Measurements from ENCODE around the gene SRSF4.
"Not testable (repeated sequence)": the region's sequence is repeated elsewhere in the genome, so short reads cannot be mapped to it uniquely, and the experiment has no call there.

SRSF4 gene

DNA sequence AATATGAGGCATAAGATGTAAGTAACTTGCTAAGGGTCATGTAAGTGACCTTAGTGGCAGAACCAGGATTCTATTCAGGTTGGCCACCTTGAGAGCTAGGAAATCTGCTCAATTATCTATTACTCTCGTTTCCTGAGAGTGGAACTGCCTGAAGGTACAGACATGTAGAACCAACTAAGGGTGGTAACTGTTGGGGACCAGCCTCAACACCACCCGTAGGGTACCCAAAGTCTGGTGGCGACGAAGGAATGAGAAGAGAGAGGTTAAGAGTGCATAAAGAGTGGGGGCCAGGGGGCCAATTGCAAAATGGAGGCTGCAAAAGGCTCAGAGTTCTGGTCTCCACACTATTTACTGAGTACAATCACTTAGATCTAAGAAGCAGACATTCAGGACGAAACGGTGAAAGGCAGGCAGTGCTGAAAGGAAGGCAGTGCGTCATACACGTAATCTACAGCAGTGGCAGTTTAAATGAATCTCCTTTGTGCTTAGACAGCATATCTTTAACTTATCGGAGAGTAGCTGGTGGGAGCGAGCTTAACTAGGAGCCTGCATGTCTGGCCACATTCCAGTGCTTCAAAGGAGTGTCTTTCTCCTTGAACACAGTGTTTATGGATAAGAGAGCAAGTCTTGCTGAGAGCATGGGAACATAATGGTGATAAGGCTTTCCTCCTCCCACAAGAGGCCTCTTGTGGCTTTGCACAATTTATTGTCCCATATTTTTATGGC, 25.0 kb downstream of the SRSF4 start:
- Histone ChIP-seq H3K79me2 (ENCODE audit: control insufficient read depth, low read length) (peaks cover 39% of the 10 kb centered on the region), H3K36me3 (ENCODE audit: control insufficient read depth, low read length) (peaks cover 93% of the 10 kb centered on the region), H3K9me3 (ENCODE audit: control insufficient read depth, insufficient read depth, low read length) (no peaks in the 10 kb centered on the region), H4K20me1 (ENCODE audit: control insufficient read depth, insufficient read depth, low read depth, low read length) (no peaks in the 10 kb centered on the region), H3K27me3 (ENCODE audit: control insufficient read depth, low read length) (no peaks in the 10 kb centered on the region), H3K4me1 (ENCODE audit: control insufficient read depth, low read length) (no peaks in the 10 kb centered on the region), H3K27ac (ENCODE audit: low read depth, low read length) (no peak overlapping the region), H3K9me2 (replicated peaks; ENCODE audit: control insufficient read depth, low read length) (no peaks in the 10 kb centered on the region), H3K4me2 (ENCODE audit: low read length) (no peak overlapping the region), H3F3A (ENCODE audit: control insufficient read depth, insufficient read depth) (0 out of 2 replicates have a peak, but pooled peaks cover 3% of the 10 kb centered on the region), H3K4me3 (ENCODE audit: low read length) (no peak overlapping the region)
- TF ChIP-seq, protein P1, sequence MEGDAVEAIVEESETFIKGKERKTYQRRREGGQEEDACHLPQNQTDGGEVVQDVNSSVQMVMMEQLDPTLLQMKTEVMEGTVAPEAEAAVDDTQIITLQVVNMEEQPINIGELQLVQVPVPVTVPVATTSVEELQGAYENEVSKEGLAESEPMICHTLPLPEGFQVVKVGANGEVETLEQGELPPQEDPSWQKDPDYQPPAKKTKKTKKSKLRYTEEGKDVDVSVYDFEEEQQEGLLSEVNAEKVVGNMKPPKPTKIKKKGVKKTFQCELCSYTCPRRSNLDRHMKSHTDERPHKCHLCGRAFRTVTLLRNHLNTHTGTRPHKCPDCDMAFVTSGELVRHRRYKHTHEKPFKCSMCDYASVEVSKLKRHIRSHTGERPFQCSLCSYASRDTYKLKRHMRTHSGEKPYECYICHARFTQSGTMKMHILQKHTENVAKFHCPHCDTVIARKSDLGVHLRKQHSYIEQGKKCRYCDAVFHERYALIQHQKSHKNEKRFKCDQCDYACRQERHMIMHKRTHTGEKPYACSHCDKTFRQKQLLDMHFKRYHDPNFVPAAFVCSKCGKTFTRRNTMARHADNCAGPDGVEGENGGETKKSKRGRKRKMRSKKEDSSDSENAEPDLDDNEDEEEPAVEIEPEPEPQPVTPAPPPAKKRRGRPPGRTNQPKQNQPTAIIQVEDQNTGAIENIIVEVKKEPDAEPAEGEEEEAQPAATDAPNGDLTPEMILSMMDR (IDR thresholded peaks at IDR 0.05; ENCODE audit: low read depth, low read length, poor library complexity, severe bottlenecking), result no peak
- no peak for TF ChIP-seq EZH2phosphoT487 (IDR thresholded peaks at IDR 0.05; ENCODE audit: borderline replicate concordance, low read length)

DNA sequence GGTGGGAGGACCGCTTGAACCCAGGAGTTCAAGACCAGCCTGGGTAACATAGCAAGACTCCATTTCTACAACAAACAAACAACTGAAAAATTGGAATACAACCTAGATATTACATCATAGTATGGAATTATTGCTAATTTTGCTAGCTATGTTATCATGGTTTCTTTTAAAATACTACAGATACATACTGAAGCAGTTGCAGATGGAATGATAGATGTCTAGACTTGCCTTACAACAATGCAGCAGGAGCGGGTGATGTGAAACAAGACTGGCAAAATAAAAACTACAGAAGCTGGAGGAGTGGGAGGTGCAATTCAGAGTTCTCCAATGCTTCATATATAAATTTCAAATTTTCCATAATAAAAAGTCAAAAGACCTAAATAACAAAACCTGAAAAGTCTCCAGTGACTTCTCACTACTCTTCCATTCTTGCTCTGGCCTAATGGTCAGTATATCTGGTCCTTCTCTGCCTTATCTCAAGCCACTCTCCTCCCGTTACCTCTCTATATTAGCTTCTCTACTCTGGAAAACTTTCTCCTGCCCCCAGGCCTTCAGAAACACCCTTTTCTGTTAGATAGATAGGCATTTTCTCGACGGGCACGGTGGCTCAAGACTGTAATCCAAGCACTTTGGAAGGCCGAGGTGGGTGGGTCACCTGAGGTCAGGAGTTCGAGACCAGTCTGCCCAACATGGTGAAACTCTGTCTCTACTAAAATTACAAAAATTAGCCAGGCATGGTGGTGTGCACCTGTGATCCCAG, 29.5 kb downstream of the SRSF4 start:
- Histone ChIP-seq H3K4me3 (ENCODE audit: low read length) (no peak overlapping the region), H3K36me3 (ENCODE audit: control insufficient read depth, low read length) (peaks cover 94% of the 10 kb centered on the region), H3K27me3 (ENCODE audit: control insufficient read depth, low read length) (no peaks in the 10 kb centered on the region), H3K4me2 (ENCODE audit: low read length) (no peak overlapping the region), H3K4me1 (ENCODE audit: control insufficient read depth, low read length) (no peaks in the 10 kb centered on the region), H3K9me3 (ENCODE audit: control insufficient read depth, insufficient read depth, low read length) (no peaks in the 10 kb centered on the region), H3K79me2 (ENCODE audit: control insufficient read depth, low read length) (peaks cover 14% of the 10 kb centered on the region; the same call in 1 of the 2 replicates), H4K20me1 (ENCODE audit: control insufficient read depth, insufficient read depth, low read depth, low read length) (peaks cover 3% of the 10 kb centered on the region; the same call in 1 of the 2 replicates), H3F3A (ENCODE audit: control insufficient read depth, insufficient read depth) (0 out of 2 replicates have a peak, but pooled peaks cover 2% of the 10 kb centered on the region), H3K27ac (ENCODE audit: low read depth, low read length) (no peak overlapping the region), H3K9me2 (replicated peaks; ENCODE audit: control insufficient read depth, low read length) (no peaks in the 10 kb centered on the region)
- TF ChIP-seq EZH2phosphoT487 (IDR thresholded peaks at IDR 0.05; ENCODE audit: borderline replicate concordance, low read length), result no peak
- TF ChIP-seq, protein P1 (IDR thresholded peaks at IDR 0.05; ENCODE audit: low read depth, low read length, poor library complexity, severe bottlenecking), result no peak

DNA sequence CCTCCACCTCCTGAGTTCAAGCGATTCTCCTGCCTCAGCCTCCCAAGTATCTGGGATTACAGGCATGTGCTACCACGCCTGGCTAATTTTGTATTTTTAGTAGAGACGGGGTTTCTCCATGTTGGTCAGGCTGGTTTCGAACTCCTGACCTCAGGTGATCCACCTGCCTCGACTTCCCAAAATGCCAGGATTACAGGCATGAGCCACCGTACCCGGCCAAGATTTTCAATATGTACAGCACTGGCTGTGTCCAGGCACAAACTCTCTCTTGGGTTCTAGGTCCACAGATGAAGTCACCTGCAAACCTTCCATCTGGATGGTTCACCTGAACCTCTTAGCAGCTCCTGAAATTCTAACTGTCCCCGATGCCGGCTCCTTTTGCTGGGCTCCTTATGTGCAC, 31.4 kb downstream of the SRSF4 start:
- H3K36me3 ChIP-seq (ENCODE audit: control insufficient read depth, low read length), result peaks cover 92% of the 10 kb centered on the region

More for the DNA sequence above, 31.4 kb downstream of the SRSF4 start:
- H3K79me2 ChIP-seq (ENCODE audit: control insufficient read depth, low read length); H3K4me3 ChIP-seq (ENCODE audit: low read length); H4K20me1 ChIP-seq (ENCODE audit: control insufficient read depth, insufficient read depth, low read depth, low read length); H3K4me2 ChIP-seq (ENCODE audit: low read length); H3K27ac ChIP-seq (ENCODE audit: low read depth, low read length); H3K9me3 ChIP-seq (ENCODE audit: control insufficient read depth, insufficient read depth, low read length); H3K4me1 ChIP-seq (ENCODE audit: control insufficient read depth, low read length); H3K27me3 ChIP-seq (ENCODE audit: control insufficient read depth, low read length); H3K9me2 ChIP-seq (replicated peaks; ENCODE audit: control insufficient read depth, low read length); H3F3A ChIP-seq (ENCODE audit: control insufficient read depth, insufficient read depth): not testable (repeated sequence)
